K562 (cell line): ENCODE data around the gene FH. TPM values are rescaled to one million over a fixed set of nuclear protein-coding genes. Genes with fewer than 3 reads are reported as not detected.

Source experiments
- DNMT1 ChIP-seq: fragments of 450-650 bp; IDR thresholded peaks from 2 replicates; pipeline ENCODE4 v1.6.1; 2016; ENCODE audit warnings: antibody characterized with exemption, mild to moderate bottlenecking
- FOXP4 ChIP-seq: sonication (generic); formaldehyde crosslinking; IDR thresholded peaks from 2 replicates; pipeline ENCODE4 v1.8.0; 2022; ENCODE audit warnings: mild to moderate bottlenecking, missing genetic modification reagents, borderline replicate concordance
- IRF2 ChIP-seq: sonication (generic); formaldehyde crosslinking; IDR thresholded peaks from 2 replicates; pipeline ENCODE4 v1.8.1; 2022; ENCODE audit warnings: mild to moderate bottlenecking, missing genetic modification reagents
- MCM5 ChIP-seq: fragments of 450-650 bp; IDR thresholded peaks from 2 replicates; pipeline ENCODE4 v1.6.1; 2016; ENCODE audit warnings: low read depth
- NFYB ChIP-seq: IDR thresholded peaks from 2 replicates; pipeline ENCODE4 v1.6.1; 2011; ENCODE audit warnings: mild to moderate bottlenecking, moderate library complexity; ENCODE audit not compliant: insufficient read length; ENCODE audit errors: extremely low read depth
- PHF21A ChIP-seq: fragments of 450-650 bp; IDR thresholded peaks from 2 replicates; pipeline ENCODE4 v1.6.1; 2017; ENCODE audit warnings: low read depth, borderline replicate concordance
- RFX5 ChIP-seq: IDR thresholded peaks from 2 replicates; pipeline ENCODE4 v1.6.1; 2011; ENCODE audit warnings: low read depth, mild to moderate bottlenecking, improper control_type of control experiment, low read length
- RNF2 ChIP-seq: sonication (generic); IDR thresholded peaks from 2 replicates; pipeline ENCODE4 v1.6.1; 2016
- RREB1 ChIP-seq: fragments of 250-450 bp; sonication (Bioruptor Pico); IDR thresholded peaks from 2 replicates; pipeline ENCODE4 v1.4.0; 2020
- SOX6 ChIP-seq: fragments of 450-650 bp; IDR thresholded peaks from 2 replicates; pipeline ENCODE4 v1.6.1; 2014; ENCODE audit warnings: mild to moderate bottlenecking
- TAF15 ChIP-seq: fragments of 200-400 bp; formaldehyde crosslinking; IDR thresholded peaks from 2 replicates; pipeline ENCODE4 v1.6.1; 2017; ENCODE audit warnings: mild to moderate bottlenecking, low read depth, low read length, moderate library complexity
- THAP7 ChIP-seq: fragments of 250-450 bp; sonication (Bioruptor Pico); IDR thresholded peaks from 2 replicates; pipeline ENCODE4 v1.5.0; 2021
- ZNF280B ChIP-seq: fragments of 250-450 bp; sonication (Bioruptor Pico); IDR thresholded peaks from 2 replicates; pipeline ENCODE4 v1.5.1; 2021; ENCODE audit warnings: mild to moderate bottlenecking
- ZNF707 ChIP-seq: fragments of 250-450 bp; sonication (Bioruptor Pico); conservative IDR thresholded peaks from 2 replicates; pipeline ENCODE4 v1.8.0; 2022; ENCODE audit warnings: inconsistent platforms, mild to moderate bottlenecking, moderate library complexity
- polyA plus RNA-seq, 8 experiments: library from polyadenylated mRNA; depleted of rRNA in 4 of 8; stranded (reverse) in 5 of 8; unstranded in 3 of 8; fragments of >200 nt; fragmentation: Nextera tagmentation in 2 of 8; fragmentation: Illumina TruSeq in 1 of 8; extraction: Ambion mirVana in 2 of 8; extraction: Trizol in 1 of 8; gene quantifications; 2 replicates each; pipeline versions ENCODE4 v1.2.1 to v1.2.3, GENCODE V29; 2011 to 2014; ENCODE audit warnings: inconsistent platforms in 1 of 8, missing spikeins in 1 of 8
- total RNA-seq, 7 experiments: library from RNA; depleted of rRNA in 6 of 7; stranded (reverse); fragments of >200 nt in 6 of 7; fragmentation: Illumina TruSeq in 2 of 7; extraction: Trizol in 2 of 7; gene quantifications; 2 replicates each; pipeline versions ENCODE4 v1.2.1 to v1.2.3, GENCODE V29; 2011 to 2021; ENCODE audit warnings: low replicate concordance in 1 of 7

FH gene
- total and polyA plus RNA-seq, 9 of the 15 experiments (the other 6 are each of a cell fraction or from before 2014, with no cell fraction given) = 117 to 240 (median 211) TPM

- no peak for TF ChIP-seq THAP7 (CRISPR knock-in tag)
- TF ChIP-seq TAF15 = no peak
- TF ChIP-seq RFX5 = no peak
- TF ChIP-seq RREB1 (CRISPR knock-in tag) = no peak
- peak; percentile 96; the same call in 1 of the 2 replicates for TF ChIP-seq PHF21A
- TF ChIP-seq ZNF280B = no peak
- TF ChIP-seq MCM5 = no peak
- TF ChIP-seq FOXP4 (CRISPR knock-in tag) = no peak; the same call in 1 of the 2 replicates
- no peak for TF ChIP-seq DNMT1
- TF ChIP-seq SOX6 = no peak
- peak; percentile 91 for TF ChIP-seq NFYB
- no peak for TF ChIP-seq ZNF707 (CRISPR knock-in tag)
- TF ChIP-seq RNF2 = peak; percentile 7; the same call in 1 of the 2 replicates
- no peak for TF ChIP-seq IRF2 (CRISPR knock-in tag)
Observed at GRCh38 chr1:241519308-241520079, at the start of gene FH (continued).
